T47D (cell line): ENCODE data around the gene IKZF1.

Source experiments
- DNase-seq, 2 experiments: peaks; one replicate each; pipeline versions ENCODE4 v3.0.0 to v3.0.0-alpha.2; 2011 to 2012; ENCODE audit warnings: low read depth in 1 of 2, low spot score in 1 of 2
- JUND ChIP-seq: IDR thresholded peaks from 2 replicates; pipeline ENCODE4 v1.6.1; 2012; ENCODE audit warnings: low read depth
- in situ Hi-C: cut with HindIII; loops from 2 replicates; pipeline ENCODE4 v1.10.0; 2016; ENCODE audit warnings: low sequenced_read_pairs, low pct_unique_long_range_greater_than_20kb

Gene IKZF1

GRCh38 chr7:50359258-50359994 is 54.9 kb downstream of the IKZF1 start:
- no peak for DNase-seq
- in situ Hi-C loops: no loop called here
- no peak for TF ChIP-seq JUND

GRCh38 chr7:50359995-50360925 is 55.7 kb downstream of the IKZF1 start:
- TF ChIP-seq JUND: no peak
- in situ Hi-C loops: no loop called here
- DNase-seq: no peak

GRCh38 chr7:50362142-50362541 is 57.6 kb downstream of the IKZF1 start:
- no peak for TF ChIP-seq JUND
- in situ Hi-C loops: no loop called here
- no peak for DNase-seq

GRCh38 chr7:50362712-50363282 is 58.3 kb downstream of the IKZF1 start:
- TF ChIP-seq JUND: no peak
- in situ Hi-C loops: no loop called here
- no peak for DNase-seq

GRCh38 chr7:50363327-50364060 is 59.0 kb downstream of the IKZF1 start:
- no peak for DNase-seq
- no peak for TF ChIP-seq JUND
- in situ Hi-C loops: no loop called here

- no peak for DNase-seq
- in situ Hi-C loops: no loop called here
- no peak for TF ChIP-seq JUND
These were observed 60.1 kb downstream of the IKZF1 start for GRCh38 chr7:50364645-50365044.

GRCh38 chr7:50366311-50366710 is 61.8 kb downstream of the IKZF1 start:
- in situ Hi-C loops: no loop called here
- TF ChIP-seq JUND: no peak
- DNase-seq: no peak

GRCh38 chr7:50367100-50367499 is 62.6 kb downstream of the IKZF1 start:
- DNase-seq: no peak
- TF ChIP-seq JUND: no peak
- in situ Hi-C loops: no loop called here

GRCh38 chr7:50367570-50367969 is 63.1 kb downstream of the IKZF1 start:
- in situ Hi-C loops: no loop called here
- TF ChIP-seq JUND: no peak
- DNase-seq: no peak

GRCh38 chr7:50368366-50368765 is 63.9 kb downstream of the IKZF1 start:
- in situ Hi-C loops: no loop called here
- no peak for TF ChIP-seq JUND
- DNase-seq: no peak

GRCh38 chr7:50369143-50370026 is 64.9 kb downstream of the IKZF1 start:
- in situ Hi-C loops: no loop called here
- no peak for TF ChIP-seq JUND
- peak in 1 of 2 experiments; percentile 73 for DNase-seq
